NCI-H1694 (cell line): ENCODE data around the gene DDA1.
"Not testable (repeated sequence)": the region's sequence is repeated elsewhere in the genome, so short reads cannot be mapped to it uniquely, and the experiment has no call there.

Experiments used
- DNase-seq: peaks from one replicate; lab custom pipeline; 2025; lab: John Stamatoyannopoulos, UW

Gene DDA1

GRCh38 chr19:17309198-17309964 is at the start of gene DDA1:
Gene DDA1 (plus strand): TSS chr19:17309563. CDS start chr19:17309655, 92 bp downstream.
- peak; percentile 96 for DNase-seq

- no peak for DNase-seq
Observed at GRCh38 chr19:17259934-17260333, 49.4 kb upstream of the DDA1 start.

GRCh38 chr19:17260842-17261325 is 48.5 kb upstream of the DDA1 start:
- peak; percentile 65 for DNase-seq

- no peak for DNase-seq
Observed at GRCh38 chr19:17262557-17262956, 46.8 kb upstream of the DDA1 start.

DNA sequence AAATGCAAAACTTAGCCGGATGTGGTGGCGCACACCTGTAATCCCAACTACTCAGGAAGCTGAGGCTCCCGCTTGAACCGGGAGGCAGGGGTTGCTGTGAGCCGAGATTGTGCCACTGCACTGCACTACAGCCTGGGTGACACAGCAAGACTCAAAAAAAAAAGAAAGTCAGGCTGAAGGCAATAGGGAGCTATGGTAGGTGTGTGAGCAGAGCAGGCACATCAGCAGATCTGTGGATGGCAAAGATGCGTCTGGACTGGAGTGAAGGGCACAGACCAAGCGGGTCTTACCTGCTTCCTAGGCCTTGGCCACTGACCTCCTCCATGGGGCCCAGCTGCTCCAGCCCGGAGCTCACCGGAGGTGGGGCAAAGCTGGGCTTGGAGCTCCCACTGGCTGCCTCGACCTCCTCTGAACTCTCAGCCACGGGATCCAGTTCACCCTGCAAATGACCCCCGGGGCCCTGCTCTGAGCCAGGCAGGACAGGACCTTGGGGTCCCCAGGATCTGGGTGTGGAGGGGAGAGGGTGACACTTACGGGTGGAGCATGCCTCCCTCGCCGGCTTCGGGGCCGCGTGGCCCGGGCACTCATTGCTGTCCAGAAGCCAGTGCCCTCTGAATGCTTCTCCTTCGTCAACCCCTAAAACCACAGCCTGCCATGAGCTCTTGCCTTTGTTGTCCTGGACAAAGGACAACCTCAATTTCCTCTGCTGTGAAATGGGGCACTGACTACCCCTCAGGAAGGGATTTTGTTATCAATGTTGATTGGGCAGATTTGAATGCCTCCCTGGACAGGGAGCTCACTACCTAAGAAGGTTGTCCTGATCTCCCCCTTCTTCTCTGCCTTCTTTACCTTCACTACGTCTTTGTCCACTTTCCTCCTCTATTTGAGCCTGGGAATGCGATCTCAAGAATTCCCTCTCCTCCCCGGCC is 45.4 kb upstream of the DDA1 start:
- DNase-seq: no peak

DNA sequence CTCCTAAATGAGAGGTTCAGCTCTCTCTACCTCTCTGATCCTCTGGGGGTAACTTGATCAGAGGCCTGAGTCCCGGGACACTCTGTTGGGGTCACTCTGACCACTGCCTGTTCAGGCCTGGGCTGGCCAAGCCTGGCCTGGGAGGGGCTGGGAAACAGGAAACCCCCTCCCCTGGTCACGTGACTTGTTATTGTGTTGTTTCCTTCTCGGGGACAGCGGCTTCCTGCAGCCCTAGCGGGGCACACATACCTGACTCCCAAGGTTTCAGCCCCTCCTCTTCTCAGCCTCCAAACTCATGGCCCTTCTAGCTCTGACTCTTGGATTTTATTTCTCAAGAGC is 44.8 kb upstream of the DDA1 start, which contains the start of gene USHBP1:
Gene USHBP1, minus strand, starts transcription at position 105 of the 339 bp plus-strand sequence. CDS start 446 bp downstream, outside the sequence.
- no peak for DNase-seq

DNA sequence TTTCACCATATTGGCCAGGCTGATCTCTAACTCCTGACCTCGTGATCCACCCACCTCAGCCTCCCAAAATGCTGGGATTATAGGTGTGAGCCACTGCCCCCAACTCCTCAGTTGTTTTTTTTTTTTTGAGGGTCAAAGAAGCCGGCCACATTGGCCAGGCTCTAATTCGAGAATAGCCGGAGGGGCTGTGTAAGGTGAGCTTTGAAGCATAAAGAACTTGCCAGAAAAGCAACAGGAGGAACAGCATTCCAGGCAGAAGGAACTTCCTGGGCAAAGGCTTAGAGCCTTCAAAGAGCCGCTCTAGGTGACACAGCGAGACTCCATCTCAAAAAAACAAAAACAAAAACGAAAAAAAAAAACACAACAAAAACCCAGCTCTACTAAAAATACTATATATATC is 43.3 kb upstream of the DDA1 start:
- DNase-seq: no peak

- no peak for DNase-seq
Observed at GRCh38 chr19:17266589-17266974, 42.8 kb upstream of the DDA1 start.

DNA sequence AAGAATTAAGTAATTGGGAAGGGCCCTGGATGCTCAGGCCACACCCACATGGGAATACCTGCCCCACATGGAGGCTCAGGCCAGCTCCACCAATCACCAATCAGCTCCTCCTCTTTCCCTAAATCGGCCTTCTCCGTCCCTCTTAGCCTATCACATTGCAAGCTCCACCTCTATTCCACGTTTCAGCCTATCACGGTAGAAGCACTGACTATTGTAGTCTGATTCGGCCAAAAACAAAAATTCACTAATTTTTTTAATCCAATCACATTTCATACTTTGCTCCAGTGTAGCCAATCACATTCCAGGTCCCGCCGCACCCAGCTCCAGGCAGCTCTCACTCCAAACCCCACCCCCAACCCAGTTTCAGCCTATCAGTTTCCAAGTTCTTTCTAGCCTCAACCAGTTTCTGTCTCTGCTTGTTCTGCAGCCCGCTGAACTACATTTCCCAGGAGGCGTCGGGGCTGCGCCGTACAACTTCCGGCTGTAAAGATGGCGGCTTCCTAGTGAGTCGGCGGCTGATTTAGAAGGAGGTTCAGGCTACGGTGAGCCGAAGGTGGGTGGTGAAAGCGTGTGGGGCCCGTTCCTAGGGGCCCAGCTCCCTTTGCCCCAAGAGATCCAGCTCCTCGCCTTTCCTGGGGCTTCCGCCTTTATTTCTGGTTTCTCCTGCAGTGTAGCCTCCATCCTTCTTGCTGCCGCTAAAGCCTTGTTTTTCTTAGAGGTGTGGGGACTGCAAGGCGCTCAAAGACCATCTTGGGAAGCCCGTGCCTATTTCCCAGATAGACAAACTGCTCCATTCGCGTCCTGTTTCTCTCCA is 42.2 kb upstream of the DDA1 start, which contains the start of gene BABAM1:
Gene BABAM1, plus strand, starts transcription at position 469 of the 814 bp plus-strand sequence. CDS start 1,364 bp downstream, outside the sequence.
- DNase-seq: peak; percentile 97

DNA sequence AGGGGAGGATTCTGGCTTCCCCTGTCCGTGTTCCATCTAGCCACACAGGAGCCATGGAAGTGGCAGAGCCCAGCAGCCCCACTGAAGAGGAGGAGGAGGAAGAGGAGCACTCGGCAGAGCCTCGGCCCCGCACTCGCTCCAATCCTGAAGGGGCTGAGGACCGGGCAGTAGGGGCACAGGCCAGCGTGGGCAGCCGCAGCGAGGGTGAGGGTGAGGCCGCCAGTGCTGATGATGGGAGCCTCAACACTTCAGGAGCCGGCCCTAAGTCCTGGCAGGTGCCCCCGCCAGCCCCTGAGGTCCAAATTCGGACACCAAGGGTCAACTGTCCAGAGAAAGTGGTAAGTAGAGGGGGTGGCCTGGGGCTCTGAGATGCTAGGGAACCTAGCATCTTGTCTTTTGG is 40.6 kb upstream of the DDA1 start:
- DNase-seq: no peak

DNA sequence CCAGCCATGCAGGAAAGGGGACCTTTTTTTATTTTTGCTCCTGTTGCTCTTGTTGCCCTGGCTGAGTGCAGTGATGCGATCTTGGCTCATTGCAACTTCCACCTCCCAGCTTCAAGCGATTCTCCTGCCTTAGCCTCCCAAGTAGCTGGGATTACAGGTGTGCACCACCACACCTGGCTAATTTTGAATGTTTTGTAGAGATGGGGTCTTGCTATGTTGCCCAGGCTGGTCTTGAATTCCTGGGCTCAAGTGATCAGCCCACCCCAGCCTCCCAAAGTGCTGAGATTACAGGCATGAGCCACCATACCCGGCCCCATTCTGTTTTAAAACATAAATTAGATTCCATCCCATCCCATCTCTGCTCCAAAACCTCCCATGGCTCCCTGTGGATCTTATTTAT is 34.5 kb upstream of the DDA1 start:
- DNase-seq: not testable (repeated sequence)

- no peak for DNase-seq
Observed at GRCh38 chr19:17275441-17276175, 33.8 kb upstream of the DDA1 start.

- no peak for DNase-seq
Observed at GRCh38 chr19:17279436-17279835, 29.9 kb upstream of the DDA1 start.

DNA sequence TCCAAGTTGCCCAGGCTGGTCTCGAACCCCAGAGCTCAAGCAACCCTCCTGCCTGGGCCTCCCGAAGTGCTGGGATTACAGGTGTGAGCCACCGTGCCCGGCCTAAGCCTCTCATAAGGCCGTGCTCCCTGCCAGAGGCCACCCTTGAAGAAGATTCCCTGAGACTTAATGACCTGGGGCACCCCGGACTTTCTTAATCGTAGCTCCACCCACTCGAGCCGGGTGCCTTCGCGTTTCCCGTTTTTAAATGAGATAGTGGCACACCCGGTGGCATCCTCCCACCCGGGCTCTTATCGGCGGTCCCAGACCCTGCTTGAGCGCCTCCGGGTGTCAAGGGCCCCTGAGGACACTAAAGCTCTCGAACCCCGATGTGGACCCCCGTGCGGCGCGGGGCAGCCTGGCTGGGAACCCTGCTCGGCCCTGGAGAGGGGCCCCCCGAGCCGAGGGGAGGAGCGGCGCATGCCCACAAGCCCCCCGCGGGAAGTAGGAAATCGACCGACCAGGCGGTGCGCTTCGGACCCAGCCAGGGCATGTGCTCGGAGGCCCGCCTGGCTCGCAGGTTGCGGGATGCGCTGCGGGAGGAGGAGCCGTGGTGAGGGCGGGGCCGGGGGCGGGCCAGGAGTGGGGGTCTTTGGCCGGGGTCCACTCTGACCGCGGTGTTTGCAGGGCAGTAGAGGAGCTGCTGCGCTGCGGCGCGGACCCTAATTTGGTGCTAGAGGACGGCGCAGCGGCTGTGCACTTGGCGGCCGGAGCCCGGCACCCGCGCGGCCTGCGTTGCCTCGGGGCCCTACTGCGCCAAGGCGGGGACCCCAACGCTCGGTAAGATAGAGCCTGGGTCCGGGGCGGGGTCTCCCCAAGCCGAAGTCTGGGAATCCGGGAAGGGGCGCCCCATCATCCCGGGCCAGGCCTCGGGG is 27.7 kb upstream of the DDA1 start, which contains the start of gene ANKLE1:
Gene ANKLE1, plus strand, starts transcription at position 511 of the 914 bp plus-strand sequence. Its CDS starts 20 bp downstream, at position 531.
- DNase-seq: no peak

GRCh38 chr19:17282488-17283125 is 26.8 kb upstream of the DDA1 start:
- peak; percentile 29 for DNase-seq

DNA sequence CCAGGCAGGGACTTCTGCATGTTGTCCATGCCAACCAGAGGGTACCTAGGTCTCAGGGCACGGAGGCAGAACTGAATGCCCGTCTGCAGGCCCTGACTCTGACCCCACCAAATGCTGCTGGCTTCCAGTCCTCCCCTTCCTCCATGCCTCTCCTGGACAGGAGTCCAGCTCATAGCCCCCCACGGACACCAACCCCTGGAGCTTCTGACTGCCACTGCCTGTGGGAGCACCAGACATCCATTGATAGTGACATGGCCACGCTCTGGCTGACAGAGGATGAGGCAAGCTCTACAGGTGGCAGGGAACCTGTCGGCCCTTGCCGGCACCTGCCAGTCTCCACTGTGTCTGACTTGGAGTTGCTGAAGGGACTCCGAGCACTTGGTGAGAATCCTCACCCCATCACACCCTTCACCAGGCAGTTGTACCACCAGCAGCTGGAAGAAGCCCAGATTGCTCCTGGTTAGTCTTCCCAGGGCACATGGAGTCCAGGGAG is 25.8 kb upstream of the DDA1 start:
- no peak for DNase-seq

DNA sequence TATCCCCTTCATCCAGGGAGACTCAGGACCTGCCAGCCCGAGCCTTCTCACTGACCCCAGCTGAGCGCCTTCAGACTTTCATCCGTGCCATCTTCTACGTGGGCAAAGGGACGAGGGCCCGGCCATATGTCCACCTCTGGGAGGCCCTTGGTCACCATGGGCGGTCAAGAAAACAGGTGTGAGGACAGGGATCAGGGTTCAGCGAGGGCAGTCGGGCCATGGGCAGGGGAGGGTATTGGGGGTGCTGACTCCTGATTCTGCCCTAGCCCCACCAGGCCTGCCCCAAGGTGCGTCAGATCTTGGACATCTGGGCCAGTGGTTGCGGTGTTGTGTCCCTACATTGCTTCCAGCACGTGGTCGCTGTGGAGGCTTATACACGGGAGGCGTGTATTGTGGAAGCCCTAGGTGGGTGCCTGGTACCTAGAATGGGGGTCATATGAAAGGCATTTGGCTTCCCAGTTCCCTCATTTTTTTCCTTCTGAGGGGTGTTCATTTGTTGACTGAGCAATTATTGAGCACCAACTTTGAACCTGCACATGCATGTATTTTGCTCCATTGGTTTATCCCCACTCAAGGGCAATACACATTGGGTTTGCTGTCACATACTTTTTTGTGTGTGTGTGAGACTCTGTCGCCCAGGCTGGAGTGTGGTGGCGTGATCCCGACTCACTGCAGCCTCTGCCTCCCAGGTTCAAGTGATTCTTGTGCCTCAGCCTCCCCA is 23.8 kb upstream of the DDA1 start:
- no peak for DNase-seq

DNA sequence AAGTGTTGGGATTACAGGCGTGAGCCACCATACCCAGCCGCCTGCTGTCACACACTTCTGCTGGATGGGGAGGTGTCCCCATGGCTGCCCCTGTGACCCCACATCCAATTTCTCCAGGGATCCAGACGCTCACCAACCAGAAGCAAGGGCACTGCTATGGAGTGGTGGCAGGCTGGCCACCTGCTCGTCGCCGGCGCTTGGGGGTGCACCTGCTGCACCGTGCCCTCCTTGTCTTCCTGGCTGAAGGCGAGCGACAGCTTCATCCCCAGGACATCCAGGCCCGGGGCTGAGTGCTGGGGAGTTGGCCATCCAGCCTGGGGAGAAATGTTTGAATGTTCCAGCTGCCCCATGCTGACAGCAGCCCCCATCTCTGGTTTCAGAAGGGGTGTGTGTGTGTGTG is 23.1 kb upstream of the DDA1 start:
- no peak for DNase-seq

DNA sequence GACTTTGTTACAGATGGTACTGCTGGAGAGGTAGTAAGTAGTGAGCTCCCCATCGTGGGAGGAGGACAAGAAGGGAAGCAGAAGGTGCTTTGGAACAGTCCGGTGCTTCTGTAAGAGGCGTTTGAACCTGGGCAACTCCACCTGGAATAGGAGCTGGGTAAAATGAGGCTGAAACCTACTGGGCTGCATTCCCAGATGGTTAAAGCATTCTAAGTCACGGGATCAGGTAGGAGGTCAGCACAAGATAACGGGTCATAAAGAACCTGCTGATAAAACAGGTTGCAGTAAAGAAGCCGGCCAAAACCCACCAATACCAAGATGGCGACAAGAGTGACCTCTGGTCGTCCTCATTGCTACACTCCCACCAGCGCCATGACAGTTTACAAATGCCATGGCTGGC is 22.6 kb upstream of the DDA1 start:
- no peak for DNase-seq
